IPS-18a (cell line): ENCODE measurements around the gene DAND5.

Experiments
- H3K27ac ChIP-seq: one replicate; pipeline ENCODE4 v1.5.1; 2013; ENCODE audit warnings: low read length
- H3K27me3 ChIP-seq: one replicate; pipeline ENCODE4 v1.6.1; 2013; ENCODE audit warnings: mild to moderate bottlenecking, low read length; ENCODE audit not compliant: control insufficient read depth, insufficient read depth
- H3K36me3 ChIP-seq: one replicate; pipeline ENCODE4 v1.6.1; 2013; ENCODE audit warnings: low read depth, low read length; ENCODE audit not compliant: control insufficient read depth
- H3K4me1 ChIP-seq: one replicate; pipeline ENCODE4 v1.6.1; 2013; ENCODE audit warnings: low read depth, low read length; ENCODE audit not compliant: control insufficient read depth
- H3K4me3 ChIP-seq: one replicate; pipeline ENCODE4 v1.5.1; 2013; ENCODE audit warnings: low read length
- H3K9ac ChIP-seq: one replicate; pipeline ENCODE4 v1.6.1; 2013; ENCODE audit warnings: mild to moderate bottlenecking, low read length, moderate library complexity
- H3K9me3 ChIP-seq: one replicate; pipeline ENCODE4 v1.6.1; 2013; ENCODE audit warnings: low read depth, low read length; ENCODE audit not compliant: control insufficient read depth

DAND5 gene, protein sequence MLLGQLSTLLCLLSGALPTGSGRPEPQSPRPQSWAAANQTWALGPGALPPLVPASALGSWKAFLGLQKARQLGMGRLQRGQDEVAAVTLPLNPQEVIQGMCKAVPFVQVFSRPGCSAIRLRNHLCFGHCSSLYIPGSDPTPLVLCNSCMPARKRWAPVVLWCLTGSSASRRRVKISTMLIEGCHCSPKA

DNA sequence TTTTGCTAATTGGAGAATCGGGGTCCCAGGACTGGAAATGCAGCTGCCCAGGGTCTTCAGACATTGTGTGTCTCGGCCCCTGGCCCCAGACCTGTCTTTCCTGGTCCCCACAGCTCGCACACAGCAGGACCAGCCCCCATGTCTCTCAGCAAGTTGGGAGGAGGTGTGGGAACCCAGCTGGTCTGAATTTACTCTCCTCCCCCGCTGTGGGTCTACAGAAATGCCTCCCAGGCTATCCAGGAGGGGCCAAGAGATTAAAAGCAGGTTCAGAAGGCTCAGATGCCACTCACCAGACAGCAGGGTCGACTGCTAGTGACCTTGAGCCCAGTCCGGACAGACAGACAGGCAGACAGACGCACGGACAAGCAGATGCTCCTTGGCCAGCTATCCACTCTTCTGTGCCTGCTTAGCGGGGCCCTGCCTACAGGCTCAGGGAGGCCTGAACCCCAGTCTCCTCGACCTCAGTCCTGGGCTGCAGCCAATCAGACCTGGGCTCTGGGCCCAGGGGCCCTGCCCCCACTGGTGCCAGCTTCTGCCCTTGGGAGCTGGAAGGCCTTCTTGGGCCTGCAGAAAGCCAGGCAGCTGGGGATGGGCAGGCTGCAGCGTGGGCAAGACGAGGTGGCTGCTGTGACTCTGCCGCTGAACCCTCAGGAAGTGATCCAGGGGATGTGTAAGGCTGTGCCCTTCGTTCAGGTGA lies at the start of gene DAND5:
Gene DAND5 (plus strand): TSS at position 285 of the 697 bp plus-strand sequence. CDS start 85 bp downstream, at position 370.
- no peak within 1 kb of the TSS for H3K9ac ChIP-seq
- H3K4me1 ChIP-seq: peaks cover 3% of the 10 kb centered on the region

DNA sequence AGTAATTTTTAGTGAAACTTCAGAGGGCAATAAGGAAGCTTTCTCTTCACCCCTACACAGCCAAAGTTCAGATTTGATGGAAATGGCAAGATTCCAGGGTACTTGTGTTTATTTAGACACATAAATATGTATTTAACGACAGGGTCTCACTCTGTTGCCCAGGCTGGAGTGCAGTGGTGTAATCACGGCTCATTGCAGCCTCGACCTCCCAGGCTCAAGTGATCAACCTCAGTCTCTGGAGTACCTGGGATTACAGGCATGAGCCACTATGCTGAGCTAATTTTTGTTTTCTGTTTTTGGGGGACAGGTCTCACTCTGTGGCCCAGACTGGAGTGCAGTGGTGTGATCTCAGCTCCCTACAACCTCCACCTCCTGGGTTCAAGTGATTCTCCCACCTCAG lies 48.3 kb upstream of the DAND5 start:
- H3K27ac ChIP-seq: no peak overlapping the region

More for the DNA sequence above, at the start of gene DAND5:
- no peaks in the 10 kb centered on the region for H3K36me3 ChIP-seq
- H3K4me3 ChIP-seq: no peak within 1 kb of the TSS
- no peaks in the 10 kb centered on the region for H3K9me3 ChIP-seq
- no peak within 1 kb of the TSS for H3K27ac ChIP-seq
- H3K27me3 ChIP-seq: no peaks in the 10 kb centered on the region

DNA sequence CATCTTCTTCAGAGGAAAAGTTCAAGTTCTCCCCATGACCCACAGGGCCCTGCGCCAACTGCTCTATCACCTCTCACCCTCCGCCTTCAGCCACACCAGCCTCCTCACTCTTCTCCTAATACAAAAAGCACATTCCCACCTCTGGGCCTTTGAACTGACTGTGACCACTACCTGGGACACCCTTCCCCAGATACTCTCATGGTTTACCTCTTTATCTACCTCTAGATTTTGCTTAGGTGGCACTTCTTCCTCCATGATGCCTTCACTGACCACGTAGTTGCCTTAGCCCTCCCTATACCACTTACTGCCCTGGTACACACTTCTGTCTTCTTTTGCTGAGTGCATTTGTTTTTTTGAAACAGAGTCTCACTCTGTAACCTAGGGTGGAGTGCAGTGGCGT lies 46.4 kb upstream of the DAND5 start:
- H3K27me3 ChIP-seq: peaks cover 11% of the 10 kb centered on the region
- H3K4me3 ChIP-seq: no peak overlapping the region
- H3K27ac ChIP-seq: no peak overlapping the region
- H3K9ac ChIP-seq: no peak overlapping the region
- H3K4me1 ChIP-seq: no peaks in the 10 kb centered on the region
- no peaks in the 10 kb centered on the region for H3K9me3 ChIP-seq
- peaks cover 43% of the 10 kb centered on the region for H3K36me3 ChIP-seq

More for the DNA sequence above, 48.3 kb upstream of the DAND5 start:
- Histone ChIP-seq H3K4me1 (no peaks in the 10 kb centered on the region), H3K27me3 (peaks cover 13% of the 10 kb centered on the region), H3K4me3 (no peak overlapping the region), H3K9me3 (no peaks in the 10 kb centered on the region), H3K36me3 (peaks cover 27% of the 10 kb centered on the region), H3K9ac (no peak overlapping the region)

DNA sequence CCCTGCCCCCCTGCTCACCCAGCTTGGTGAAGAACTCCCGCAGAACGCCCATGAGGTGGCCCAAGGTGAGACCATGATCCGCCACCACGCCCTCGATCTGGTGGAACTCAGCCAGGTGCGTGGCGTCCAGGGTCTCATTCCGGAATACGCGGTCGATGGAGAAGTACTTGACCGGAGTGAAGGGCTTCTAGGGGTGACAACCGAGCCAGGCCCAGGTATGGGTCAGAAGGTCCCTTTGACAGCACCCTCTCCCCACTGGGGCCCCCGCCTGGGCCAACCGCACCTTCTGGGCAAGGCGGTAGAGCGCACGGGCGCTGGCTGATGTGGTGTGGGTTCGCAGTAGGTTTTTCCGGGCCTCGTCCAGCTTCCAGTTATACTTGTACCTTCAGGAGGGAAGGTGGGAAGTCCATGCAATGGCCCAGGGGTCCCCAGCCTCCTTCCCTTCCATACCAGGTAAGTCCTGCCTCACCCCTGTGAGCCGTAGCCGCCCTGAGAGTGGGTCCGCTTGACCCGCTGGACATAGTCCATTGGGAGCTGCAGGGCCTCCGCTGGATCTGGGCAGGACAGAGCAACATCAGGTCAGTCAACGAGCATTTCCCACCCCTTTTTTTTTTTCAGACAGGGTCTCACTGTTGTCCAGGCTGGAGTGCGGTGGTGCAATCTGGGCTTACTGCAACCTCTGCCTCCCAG lies 44.6 kb upstream of the DAND5 start:
- no peaks in the 10 kb centered on the region for H3K4me1 ChIP-seq
- no peak overlapping the region for H3K27ac ChIP-seq
- H3K27me3 ChIP-seq: no peaks in the 10 kb centered on the region
- no peaks in the 10 kb centered on the region for H3K9me3 ChIP-seq
- H3K4me3 ChIP-seq: no peak overlapping the region
- no peak overlapping the region for H3K9ac ChIP-seq
- peaks cover 61% of the 10 kb centered on the region for H3K36me3 ChIP-seq

DNA sequence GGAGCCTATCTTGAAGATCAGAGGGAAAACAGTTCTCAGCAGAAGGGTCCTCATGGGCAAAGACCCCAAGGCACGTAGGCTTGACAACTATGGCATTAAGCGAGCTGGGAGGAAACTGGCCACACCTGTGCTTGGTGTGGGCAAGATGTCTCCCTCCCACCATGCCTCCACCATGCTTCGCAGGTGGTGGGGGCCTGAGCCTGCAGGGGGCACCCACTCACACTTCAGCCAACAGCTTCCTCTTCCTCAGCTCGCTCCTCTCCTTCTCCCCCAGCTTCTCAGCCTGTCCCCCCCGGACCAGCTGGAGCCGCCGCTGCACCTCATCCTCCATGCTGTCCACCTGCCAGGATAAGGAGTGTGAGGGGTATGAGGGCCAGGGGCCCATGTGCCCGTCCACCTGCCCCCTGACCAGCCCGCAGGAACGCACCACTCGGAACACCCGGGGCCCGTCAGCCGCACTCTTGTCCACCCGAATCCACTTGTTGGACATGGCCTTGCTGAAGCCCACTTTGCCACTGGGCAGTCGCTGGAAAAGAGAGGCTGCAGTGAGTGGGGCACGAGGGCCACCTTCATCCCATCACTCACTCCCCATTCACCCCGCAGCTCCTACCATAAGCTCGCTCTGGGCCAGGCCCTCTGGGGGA lies 39.3 kb upstream of the DAND5 start:
- Histone ChIP-seq H3K4me1 (peaks cover 4% of the 10 kb centered on the region), H3K9ac (no peak overlapping the region), H3K27me3 (no peaks in the 10 kb centered on the region), H3K27ac (no peak overlapping the region), H3K36me3 (peaks cover 42% of the 10 kb centered on the region), H3K4me3 (no peak overlapping the region), H3K9me3 (no peaks in the 10 kb centered on the region)

DNA sequence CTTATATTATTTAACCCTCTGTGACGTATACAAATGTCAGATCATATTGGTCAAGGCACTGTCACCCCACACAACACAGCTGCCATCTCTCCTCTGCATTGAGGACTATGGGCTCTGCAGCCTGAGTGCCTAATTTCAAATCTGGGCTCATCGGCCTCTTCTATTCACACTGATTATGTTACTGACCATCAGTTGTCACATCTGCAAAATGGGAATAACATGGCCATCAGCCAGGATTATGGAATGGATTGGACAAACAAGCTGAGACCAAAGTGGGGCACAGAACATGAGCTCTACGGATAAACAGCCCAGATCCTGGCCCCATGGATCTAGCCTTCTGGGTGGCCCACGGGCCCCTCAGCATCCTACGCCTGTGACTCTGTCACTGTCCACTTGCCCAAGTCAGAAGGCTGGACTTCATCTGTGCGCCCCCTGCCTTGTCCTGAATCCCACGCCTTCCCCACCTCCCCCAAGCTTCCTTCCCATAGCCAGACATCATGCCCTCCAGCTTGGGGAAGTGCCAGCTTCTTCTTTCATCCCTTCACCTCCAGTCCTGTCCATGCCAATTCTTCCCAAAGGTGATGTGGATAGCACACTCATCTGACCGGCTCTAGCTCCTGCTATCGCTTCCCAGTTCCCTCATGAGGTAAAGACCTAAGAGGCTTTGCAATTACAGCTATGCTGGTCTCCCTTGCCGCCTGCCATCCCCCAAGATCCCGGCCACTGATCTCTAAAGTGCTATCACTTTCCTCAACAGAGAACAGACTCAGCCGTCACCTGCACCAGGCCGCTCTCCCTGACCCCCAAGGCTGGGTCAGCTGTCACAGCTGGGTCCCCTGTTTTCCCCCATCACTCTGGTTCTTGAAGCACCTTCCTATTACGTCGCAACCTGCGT lies 36.7 kb upstream of the DAND5 start:
- Histone ChIP-seq H3K4me1 (peaks cover 11% of the 10 kb centered on the region), H3K9ac (peak overlapping the region; percentile 74), H3K36me3 (peaks cover 26% of the 10 kb centered on the region), H3K27ac (no peak overlapping the region), H3K27me3 (no peaks in the 10 kb centered on the region), H3K4me3 (peak overlapping the region; percentile 93), H3K9me3 (no peaks in the 10 kb centered on the region)

DNA sequence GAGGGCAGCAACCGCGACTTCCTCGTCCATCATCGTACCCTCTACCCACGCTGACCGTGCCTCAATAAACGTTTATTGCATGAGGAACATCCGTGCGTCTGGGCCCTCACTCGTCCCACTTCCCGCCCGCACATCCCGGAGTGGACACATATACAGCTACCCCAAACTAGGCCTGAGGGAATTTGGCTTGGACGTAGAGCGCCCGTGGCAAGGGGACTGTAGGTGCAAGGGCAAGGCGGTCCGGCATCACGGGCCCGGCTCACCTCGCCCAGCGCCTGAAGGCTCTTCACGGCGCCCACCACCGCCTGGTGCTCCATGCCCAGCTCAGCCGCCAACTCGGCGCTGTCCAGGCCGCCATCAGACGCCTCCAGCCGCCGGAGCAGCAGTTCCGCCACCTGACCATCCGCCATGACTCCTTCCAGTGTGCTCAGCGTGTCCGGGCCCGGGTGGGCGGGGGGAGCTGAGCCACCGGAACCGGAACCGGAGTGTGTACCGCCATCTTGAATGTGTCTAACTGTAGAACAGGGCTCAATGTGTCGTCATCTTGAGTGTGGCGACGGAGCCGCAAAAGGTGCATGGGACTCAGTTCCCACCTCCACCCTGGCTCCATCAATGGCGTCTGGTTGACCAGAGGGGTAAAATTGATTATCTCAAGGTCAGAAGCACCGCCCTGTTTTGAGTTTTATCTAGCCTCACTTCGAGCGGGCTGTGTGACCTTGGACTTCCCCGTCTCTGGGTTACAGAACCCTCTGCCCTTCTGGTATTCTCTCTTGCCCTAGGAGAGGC lies 35.9 kb upstream of the DAND5 start, which contains the start of gene FARSA:
Gene FARSA (minus strand): TSS at position 425 of the 786 bp plus-strand sequence. CDS start 15 bp downstream, at position 410.
- Histone ChIP-seq H3K27ac (peak within 1 kb of the TSS; percentile 13), H3K4me3 (peak within 1 kb of the TSS; percentile 93), H3K36me3 (peaks cover 18% of the 10 kb centered on the region), H3K9ac (peak within 1 kb of the TSS; percentile 74), H3K4me1 (peaks cover 11% of the 10 kb centered on the region), H3K27me3 (no peaks in the 10 kb centered on the region), H3K9me3 (no peaks in the 10 kb centered on the region)

DNA sequence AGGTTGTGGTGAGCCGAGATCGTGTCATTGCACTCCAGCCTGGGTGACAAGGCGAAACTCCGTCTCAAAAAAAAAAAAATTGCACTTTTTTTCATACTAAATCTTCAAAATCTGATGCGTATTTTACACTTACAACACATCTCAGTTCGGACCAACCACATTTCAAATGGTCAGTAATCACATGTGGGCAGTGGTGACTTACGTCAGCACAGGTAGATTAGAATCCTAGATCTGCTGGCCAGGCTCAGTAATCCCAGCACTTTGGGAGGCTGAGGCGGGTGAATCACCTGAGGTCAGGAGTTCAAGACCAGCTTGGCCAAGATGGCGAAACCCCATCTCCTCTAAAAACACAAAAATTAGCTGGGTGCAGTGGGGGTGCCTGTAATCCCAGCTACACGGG lies 34.3 kb upstream of the DAND5 start:
- Histone ChIP-seq H3K4me1 (peaks cover 20% of the 10 kb centered on the region), H3K9ac (no peak overlapping the region), H3K27ac (no peak overlapping the region)

DNA sequence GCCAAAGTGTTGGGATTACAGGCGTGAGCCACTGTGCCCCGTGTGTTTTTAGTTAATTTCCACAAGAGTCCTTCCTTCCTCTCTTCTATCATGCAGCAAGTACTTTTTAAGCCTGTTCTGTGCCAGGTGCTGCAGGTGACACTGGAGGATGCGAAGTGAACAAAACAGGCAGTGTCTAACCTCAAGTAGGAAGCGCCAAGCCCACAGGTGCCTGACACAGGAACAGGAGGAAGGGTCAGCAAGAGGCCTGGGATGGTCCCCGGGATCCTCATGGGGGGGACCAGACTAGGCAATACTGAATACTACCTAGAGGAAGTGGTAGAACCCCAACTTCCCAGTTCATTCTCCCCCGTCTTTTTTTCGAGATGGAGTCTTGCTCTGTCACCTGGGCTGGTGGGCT lies 32.8 kb upstream of the DAND5 start:
- H3K4me1 ChIP-seq: peaks cover 20% of the 10 kb centered on the region

More for the DNA sequence above, 34.3 kb upstream of the DAND5 start:
- Histone ChIP-seq H3K36me3 (peaks cover 13% of the 10 kb centered on the region), H3K27me3 (no peaks in the 10 kb centered on the region), H3K9me3 (no peaks in the 10 kb centered on the region), H3K4me3 (no peak overlapping the region)

More for the DNA sequence above, 32.8 kb upstream of the DAND5 start:
- Histone ChIP-seq H3K27me3 (no peaks in the 10 kb centered on the region), H3K27ac (no peak overlapping the region), H3K9ac (no peak overlapping the region), H3K4me3 (no peak overlapping the region), H3K36me3 (peaks cover 24% of the 10 kb centered on the region), H3K9me3 (no peaks in the 10 kb centered on the region)
